Mucosa of descending colon (tissue), 3 donors: ENCODE results near the gene ONECUT1. TPM values are rescaled to one million over a fixed set of nuclear protein-coding genes. Genes with fewer than 3 reads are reported as not detected.

ENCODE experiments used
- ATAC-seq: fragments of 200-7000 bp; cut with Tn5 transposase; one replicate; pipeline ENCODE4 v1.9.1; 2020; ENCODE audit warnings: mild to moderate bottlenecking, moderate library complexity
- DNase-seq, 3 donors: peaks; one replicate each; pipeline ENCODE4 v3.0.0-alpha.2; 2020
- H3K36me3 ChIP-seq: fragments of 200-600 bp; one replicate; pipeline ENCODE4 v1.8.0; 2021; ENCODE audit warnings: low read depth, mild to moderate bottlenecking
- H3K4me1 ChIP-seq: fragments of 200-600 bp; one replicate; pipeline ENCODE4 v1.8.0; 2021; ENCODE audit warnings: low read depth, mild to moderate bottlenecking
- H3K4me3 ChIP-seq: fragments of 200-600 bp; one replicate; pipeline ENCODE4 v1.8.0; 2021; ENCODE audit warnings: mild to moderate bottlenecking
- H3K9me3 ChIP-seq: fragments of 200-600 bp; one replicate; pipeline ENCODE4 v1.8.0; 2021; ENCODE audit warnings: mild to moderate bottlenecking
- CTCF ChIP-seq: fragments of 200-600 bp; IDR thresholded peaks from one replicate; pipeline ENCODE4 v1.8.0; 2022; ENCODE audit warnings: antibody characterized with exemption, mild to moderate bottlenecking
- intact Hi-C, 2 donors: fragments of 100-400 bp; cut with DNase I in 1 of 2; cut with micrococcal nuclease in 1 of 2; formaldehyde crosslinking; loops; one replicate each; pipeline versions ENCODE4 v1.11.0 to v1.11.1; 2022; cut with DNase I, micrococcal nuclease
- total RNA-seq, 3 donors: library from RNA; stranded (reverse); fragmentation: NEBNext Ultra II Directional in 2 of 3; extraction: Animal tissue kit (Norgen Biotek cat#: 25700) in 2 of 3; gene quantifications; one replicate each; pipeline versions ENCODE4 v1.2.1 to v1.2.4, GENCODE V29; 2021 to 2023
- donor health status: DM: no; HTN: no; CAD: no; lungs with moderate emphysema.
- donor health status: DM: no; HTN: no; CAD: no.
- donor health status: DM: no; HTN: yes; CAD: no.

The ONECUT1 gene
- total RNA-seq, 3 donors from 2014 or later, result not detected

- H3K4me3 ChIP-seq, result no peak overlapping the region
- no peak for ATAC-seq
- peak in 1 of 3 donors; percentile 43 for DNase-seq
- no peaks in the 10 kb centered on the region for H3K9me3 ChIP-seq
- TF ChIP-seq CTCF, result no peak
- no peaks in the 10 kb centered on the region for H3K36me3 ChIP-seq
- intact Hi-C loops, result no loop called here
- peaks cover 20% of the 10 kb centered on the region for H3K4me1 ChIP-seq
Observed at GRCh38 chr15:52789008-52789600, 1.0 kb downstream of the ONECUT1 start.

- H3K4me1 ChIP-seq, result peaks cover 22% of the 10 kb centered on the region
- no peak for DNase-seq
- ATAC-seq, result no peak
Observed at GRCh38 chr15:52788099-52788986, 1.8 kb downstream of the ONECUT1 start.

GRCh38 chr15:52787549-52788098, 2.5 kb downstream of the ONECUT1 start:
- intact Hi-C loops, result no loop called here
- no peaks in the 10 kb centered on the region for H3K9me3 ChIP-seq
- DNase-seq, result peak in 1 of 3 donors; percentile 43
- H3K4me1 ChIP-seq, result peaks cover 22% of the 10 kb centered on the region
- no peak overlapping the region for H3K4me3 ChIP-seq
- no peak for TF ChIP-seq CTCF
- ATAC-seq, result no peak
- no peaks in the 10 kb centered on the region for H3K36me3 ChIP-seq

More at GRCh38 chr15:52788099-52788986, 1.8 kb downstream of the ONECUT1 start:
- no peak overlapping the region for H3K4me3 ChIP-seq
- TF ChIP-seq CTCF, result no peak
- intact Hi-C loops, result no loop called here
- no peaks in the 10 kb centered on the region for H3K9me3 ChIP-seq
- no peaks in the 10 kb centered on the region for H3K36me3 ChIP-seq

- no peak for ATAC-seq
- intact Hi-C loops, result no loop called here
- H3K4me3 ChIP-seq, result no peak overlapping the region
- H3K4me1 ChIP-seq, result peaks cover 22% of the 10 kb centered on the region
- no peaks in the 10 kb centered on the region for H3K9me3 ChIP-seq
- H3K36me3 ChIP-seq, result no peaks in the 10 kb centered on the region
- DNase-seq, result no peak
- no peak for TF ChIP-seq CTCF
Observed at GRCh38 chr15:52787123-52787503, 3.0 kb downstream of the ONECUT1 start.

GRCh38 chr15:52786436-52787122, 3.6 kb downstream of the ONECUT1 start:
- TF ChIP-seq CTCF, result no peak
- intact Hi-C loops, result no loop called here

More at GRCh38 chr15:52786436-52787122, 3.6 kb downstream of the ONECUT1 start:
- no peak for ATAC-seq
- Histone ChIP-seq H3K4me1 (peaks cover 22% of the 10 kb centered on the region), H3K36me3 (no peaks in the 10 kb centered on the region), H3K9me3 (no peaks in the 10 kb centered on the region), H3K4me3 (no peak overlapping the region)
- DNase-seq, result no peak
